Activated effector memory CD4-positive, alpha-beta T cell treated with anti-CD3 and anti-CD28 coated beads, Interleukin-2, amount 50 U/mL, for 16 hours (primary cell): ENCODE results near the gene GFPT1.
"Not testable (repeated sequence)": the region's sequence is repeated elsewhere in the genome, so short reads cannot be mapped to it uniquely, and the experiment has no call there.

Experiments used
- DNase-seq: peaks from one replicate; pipeline ENCODE4 v3.0.0-alpha.2; 2020

The GFPT1 gene

GRCh38 chr2:69382547-69382946 lies 4.5 kb downstream of the GFPT1 start:
- DNase-seq: no peak

GRCh38 chr2:69381337-69381737 lies 5.7 kb downstream of the GFPT1 start:
- no peak for DNase-seq

GRCh38 chr2:69380072-69380917 lies 6.7 kb downstream of the GFPT1 start:
- DNase-seq: no peak

GRCh38 chr2:69376403-69376802 lies 10.6 kb downstream of the GFPT1 start:
- no peak for DNase-seq

- no peak for DNase-seq
Observed at GRCh38 chr2:69375494-69376353, 11.3 kb downstream of the GFPT1 start.

- DNase-seq: no peak
Observed at GRCh38 chr2:69372767-69373166, 14.3 kb downstream of the GFPT1 start.

- DNase-seq: no peak
Observed at GRCh38 chr2:69369802-69370201, 17.2 kb downstream of the GFPT1 start.

- no peak for DNase-seq
Observed at GRCh38 chr2:69368588-69368987, 18.4 kb downstream of the GFPT1 start.

GRCh38 chr2:69359371-69359770 lies 27.7 kb downstream of the GFPT1 start:
- no peak for DNase-seq

- no peak for DNase-seq
Observed at GRCh38 chr2:69358914-69359313, 28.1 kb downstream of the GFPT1 start.

- DNase-seq: no peak
Observed at GRCh38 chr2:69356471-69356870, 30.6 kb downstream of the GFPT1 start.

GRCh38 chr2:69354976-69355375 lies 32.1 kb downstream of the GFPT1 start:
- DNase-seq: not testable (repeated sequence)

GRCh38 chr2:69353360-69353759 lies 33.7 kb downstream of the GFPT1 start:
- DNase-seq: no peak

- no peak for DNase-seq
Observed at GRCh38 chr2:69348781-69349180, 38.2 kb downstream of the GFPT1 start.

- DNase-seq: no peak
Observed at GRCh38 chr2:69345434-69345833, 41.6 kb downstream of the GFPT1 start.

GRCh38 chr2:69344305-69344704 lies 42.7 kb downstream of the GFPT1 start:
- no peak for DNase-seq

GRCh38 chr2:69340101-69340775 lies 46.8 kb downstream of the GFPT1 start:
- no peak for DNase-seq

- no peak for DNase-seq
Observed at GRCh38 chr2:69335311-69335710, 51.7 kb downstream of the GFPT1 start.

GRCh38 chr2:69333352-69333751 lies 53.7 kb downstream of the GFPT1 start:
- no peak for DNase-seq

- DNase-seq: no peak
Observed at GRCh38 chr2:69330781-69331180, 56.2 kb downstream of the GFPT1 start.

GRCh38 chr2:69322631-69323030 lies 64.4 kb downstream of the GFPT1 start:
- no peak for DNase-seq

GRCh38 chr2:69316550-69316949 lies 70.5 kb downstream of the GFPT1 start:
- DNase-seq: no peak

GRCh38 chr2:69315160-69315761 lies 71.8 kb downstream of the GFPT1 start:
- DNase-seq: no peak
